ENCODE measurements around the gene TMEM135.

The TMEM135 gene

GRCh38 chr11:87352759-87353707 lies 315.3 kb downstream of the TMEM135 start:
- peak; percentile 96 for TF ChIP-seq CTCF (IDR thresholded peaks at IDR 0.05; ENCODE audit: low read depth, low read length)
- H3K27me3 ChIP-seq = peaks cover 3% of the 10 kb centered on the region; the same call in 1 of the 2 replicates
- H3K9me3 ChIP-seq = no peaks in the 10 kb centered on the region
- no peaks in the 10 kb centered on the region for H3K36me3 ChIP-seq
- no peaks in the 10 kb centered on the region for H3K4me1 ChIP-seq
- peak; percentile 86 for DNase-seq
- H3K4me3 ChIP-seq (ENCODE audit: low read depth, low read length) = no peak overlapping the region

DNA sequence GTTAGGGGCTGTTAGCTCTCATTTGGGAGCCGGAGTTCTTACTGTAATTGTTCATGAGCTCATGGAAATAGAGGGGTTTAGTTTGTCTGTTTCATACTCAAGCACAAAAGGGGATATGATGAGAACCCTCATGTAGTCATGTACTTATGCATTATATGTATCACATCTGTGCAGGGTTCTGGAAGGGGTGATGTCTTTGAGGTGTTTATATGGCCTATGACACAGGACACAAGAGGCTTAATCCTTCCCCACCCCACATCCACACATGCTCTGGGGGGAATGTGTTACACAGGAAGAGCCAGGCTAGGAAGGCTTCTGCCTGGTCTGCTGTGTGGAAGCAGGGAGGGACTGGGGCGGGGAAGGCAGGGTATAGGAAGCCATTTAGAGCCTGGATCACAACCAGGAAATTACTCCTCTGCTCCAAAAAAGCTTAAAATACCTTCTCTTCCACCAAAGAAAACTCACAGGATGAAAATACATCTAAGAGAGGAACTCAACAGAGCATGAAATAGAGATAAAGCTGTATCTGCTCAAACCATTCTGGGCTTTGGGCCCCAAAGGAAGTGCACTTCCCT lies 316.1 kb downstream of the TMEM135 start:
- Histone ChIP-seq H3K4me3 (ENCODE audit: low read depth, low read length) (no peak overlapping the region), H3K36me3 (no peaks in the 10 kb centered on the region), H3K9me3 (no peaks in the 10 kb centered on the region), H3K27me3 (peaks cover 3% of the 10 kb centered on the region; the same call in 1 of the 2 replicates), H3K4me1 (no peaks in the 10 kb centered on the region)
- DNase-seq = no peak
- TF ChIP-seq CTCF (IDR thresholded peaks at IDR 0.05; ENCODE audit: low read depth, low read length) = no peak

DNA sequence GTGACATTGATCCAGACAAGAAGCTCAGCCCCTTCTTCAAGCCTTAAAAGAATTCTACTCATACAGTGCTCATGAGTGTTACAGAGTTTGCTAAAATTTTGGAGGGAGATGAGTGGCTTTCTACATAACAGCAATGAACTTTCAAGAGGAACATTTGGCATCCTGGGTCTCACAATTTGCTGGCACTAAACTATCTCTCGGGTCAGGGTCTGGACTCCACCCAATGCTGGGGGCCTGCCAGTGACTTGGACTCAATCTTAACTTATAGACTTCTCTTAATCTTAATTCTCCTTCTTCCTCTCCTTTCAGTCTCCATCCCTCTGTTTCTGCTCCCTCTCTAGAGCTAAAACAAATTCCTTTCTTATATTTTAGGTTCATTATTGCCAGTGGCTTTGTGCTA lies 317.9 kb downstream of the TMEM135 start:
- H3K4me1 ChIP-seq = no peaks in the 10 kb centered on the region
- no peaks in the 10 kb centered on the region for H3K36me3 ChIP-seq
- peaks cover 3% of the 10 kb centered on the region; the same call in 1 of the 2 replicates for H3K27me3 ChIP-seq
- no peak for DNase-seq
- no peak overlapping the region for H3K4me3 ChIP-seq (ENCODE audit: low read depth, low read length)
- no peaks in the 10 kb centered on the region for H3K9me3 ChIP-seq
- TF ChIP-seq CTCF (IDR thresholded peaks at IDR 0.05; ENCODE audit: low read depth, low read length) = no peak

DNA sequence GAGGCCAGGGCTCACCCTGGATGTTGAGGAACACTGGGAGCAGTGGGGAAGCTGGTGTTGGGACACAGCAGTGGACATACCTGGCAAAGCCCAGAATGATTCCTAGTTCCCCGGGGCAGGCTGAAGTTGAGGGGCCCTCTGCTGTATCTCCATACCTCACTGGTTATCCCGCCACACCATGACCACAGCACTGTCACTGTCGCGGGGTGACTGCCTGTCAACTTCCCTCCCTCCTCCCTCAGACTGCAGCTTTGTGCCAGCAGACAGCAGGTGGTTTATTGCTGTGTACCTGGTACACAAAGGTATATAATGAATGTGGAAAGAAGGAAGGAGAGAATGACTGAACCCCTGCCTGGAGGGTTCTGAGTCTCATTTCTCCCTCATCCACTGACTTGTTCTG lies 318.7 kb downstream of the TMEM135 start:
- DNase-seq = no peak
- Histone ChIP-seq H3K4me1 (no peaks in the 10 kb centered on the region), H3K27me3 (peaks cover 3% of the 10 kb centered on the region; the same call in 1 of the 2 replicates), H3K4me3 (ENCODE audit: low read depth, low read length) (no peak overlapping the region), H3K36me3 (no peaks in the 10 kb centered on the region), H3K9me3 (no peaks in the 10 kb centered on the region)
- no peak for TF ChIP-seq CTCF (IDR thresholded peaks at IDR 0.05; ENCODE audit: low read depth, low read length)

DNA sequence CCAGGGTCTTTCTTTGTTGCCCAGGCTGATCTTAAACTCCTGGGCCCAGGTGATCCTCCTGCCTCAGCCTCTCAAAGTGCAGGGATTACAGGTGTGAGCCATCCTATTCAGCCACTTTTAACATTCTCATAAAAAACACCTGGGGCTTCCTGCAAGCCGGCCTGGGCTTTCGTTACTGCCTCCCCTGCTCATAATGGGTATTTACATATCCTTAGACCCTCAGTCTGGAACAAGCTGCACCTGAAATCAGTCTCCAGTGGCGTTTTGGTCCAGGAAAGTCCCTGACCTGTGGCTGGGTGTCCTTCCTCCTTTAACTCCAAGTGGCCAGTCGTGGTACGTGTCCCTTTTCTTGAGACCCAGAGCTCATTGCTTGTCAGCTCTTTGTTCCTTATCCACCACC lies 320.7 kb downstream of the TMEM135 start:
- H3K27me3 ChIP-seq = no peaks in the 10 kb centered on the region
- H3K36me3 ChIP-seq = no peaks in the 10 kb centered on the region
- H3K4me1 ChIP-seq = no peaks in the 10 kb centered on the region
- no peak for DNase-seq
- H3K9me3 ChIP-seq = no peaks in the 10 kb centered on the region
- no peak overlapping the region for H3K4me3 ChIP-seq (ENCODE audit: low read depth, low read length)
- no peak for TF ChIP-seq CTCF (IDR thresholded peaks at IDR 0.05; ENCODE audit: low read depth, low read length)

DNA sequence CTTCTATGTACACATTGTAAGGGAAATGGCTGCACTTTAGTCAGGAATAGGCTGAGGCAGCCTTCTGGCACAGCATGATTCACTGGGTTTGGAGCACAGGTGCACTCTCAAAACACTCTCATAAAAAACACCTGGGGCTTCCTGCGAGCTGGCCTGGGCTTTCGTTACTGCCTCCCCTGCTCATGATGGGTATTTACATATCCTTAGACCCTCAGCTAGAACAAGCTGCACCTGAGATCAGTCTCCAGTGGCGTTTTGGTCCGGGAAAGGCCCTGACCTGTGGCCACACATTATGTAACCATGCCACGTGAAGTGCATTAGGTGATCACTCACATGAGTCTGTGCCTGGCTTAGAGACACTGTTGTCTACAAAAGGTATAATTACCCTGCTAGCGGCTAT lies 321.7 kb downstream of the TMEM135 start:
- no peak for TF ChIP-seq CTCF (IDR thresholded peaks at IDR 0.05; ENCODE audit: low read depth, low read length)

More for the DNA sequence above, 321.7 kb downstream of the TMEM135 start:
- Histone ChIP-seq H3K36me3 (no peaks in the 10 kb centered on the region), H3K4me3 (ENCODE audit: low read depth, low read length) (no peak overlapping the region), H3K9me3 (no peaks in the 10 kb centered on the region), H3K4me1 (no peaks in the 10 kb centered on the region), H3K27me3 (no peaks in the 10 kb centered on the region)
- no peak for DNase-seq

Data from BE2C (cell line).